IPS-20b (cell line): ENCODE measurements around the gene ASPDH.

Experiments used
- H3K27ac ChIP-seq: one replicate; pipeline ENCODE4 v1.5.1; 2013; ENCODE audit warnings: low read length
- H3K27me3 ChIP-seq: 2 replicates; pipeline ENCODE4 v1.6.1; 2013; ENCODE audit warnings: mild to moderate bottlenecking, low read length, inconsistent platforms; ENCODE audit not compliant: insufficient read depth
- H3K36me3 ChIP-seq: 2 replicates; pipeline ENCODE4 v1.6.1; 2013; ENCODE audit warnings: low read depth, mild to moderate bottlenecking, inconsistent platforms, low read length, moderate library complexity; ENCODE audit not compliant: insufficient read depth
- H3K4me1 ChIP-seq: 2 replicates; pipeline ENCODE4 v1.6.1; 2013; ENCODE audit warnings: mild to moderate bottlenecking, control low read depth, inconsistent platforms, low read length, moderate library complexity; ENCODE audit not compliant: insufficient read depth
- H3K4me3 ChIP-seq: 2 replicates; pipeline ENCODE4 v1.5.1; 2013; ENCODE audit warnings: mild to moderate bottlenecking, low read length, inconsistent platforms
- H3K9ac ChIP-seq: 2 replicates; pipeline ENCODE4 v1.6.1; 2013; ENCODE audit warnings: low read depth, mild to moderate bottlenecking, inconsistent platforms, low read length, moderate library complexity
- H3K9me3 ChIP-seq: 2 replicates; pipeline ENCODE4 v1.6.1; 2013; ENCODE audit warnings: mild to moderate bottlenecking, low read depth, low read length, inconsistent platforms; ENCODE audit not compliant: insufficient read depth

ASPDH gene

GRCh38 chr19:50488389-50489194, 25.1 kb downstream of the ASPDH start:
- Histone ChIP-seq H3K27ac (no peak overlapping the region), H3K4me3 (no peak overlapping the region), H3K36me3 (no peaks in the 10 kb centered on the region), H3K9me3 (peaks cover 51% of the 10 kb centered on the region), H3K27me3 (peaks cover 70% of the 10 kb centered on the region), H3K9ac (no peak overlapping the region), H3K4me1 (no peaks in the 10 kb centered on the region)

GRCh38 chr19:50486823-50487515, 26.7 kb downstream of the ASPDH start:
- H3K36me3 ChIP-seq, result 0 out of 2 replicates have a peak, but pooled peaks cover 7% of the 10 kb centered on the region
- H3K9me3 ChIP-seq, result peaks cover 50% of the 10 kb centered on the region
- no peaks in the 10 kb centered on the region for H3K4me1 ChIP-seq
- no peak overlapping the region for H3K27ac ChIP-seq
- H3K9ac ChIP-seq, result no peak overlapping the region
- H3K4me3 ChIP-seq, result no peak overlapping the region
- H3K27me3 ChIP-seq, result peaks cover 54% of the 10 kb centered on the region

- H3K27ac ChIP-seq, result no peak overlapping the region
- peaks cover 43% of the 10 kb centered on the region for H3K9me3 ChIP-seq
- H3K4me1 ChIP-seq, result no peaks in the 10 kb centered on the region
- no peak overlapping the region for H3K4me3 ChIP-seq
- H3K9ac ChIP-seq, result no peak overlapping the region
- H3K27me3 ChIP-seq, result peaks cover 39% of the 10 kb centered on the region
- peaks cover 7% of the 10 kb centered on the region; the same call in 1 of the 2 replicates for H3K36me3 ChIP-seq
Measured at GRCh38 chr19:50485284-50485955, 28.3 kb downstream of the ASPDH start.

DNA sequence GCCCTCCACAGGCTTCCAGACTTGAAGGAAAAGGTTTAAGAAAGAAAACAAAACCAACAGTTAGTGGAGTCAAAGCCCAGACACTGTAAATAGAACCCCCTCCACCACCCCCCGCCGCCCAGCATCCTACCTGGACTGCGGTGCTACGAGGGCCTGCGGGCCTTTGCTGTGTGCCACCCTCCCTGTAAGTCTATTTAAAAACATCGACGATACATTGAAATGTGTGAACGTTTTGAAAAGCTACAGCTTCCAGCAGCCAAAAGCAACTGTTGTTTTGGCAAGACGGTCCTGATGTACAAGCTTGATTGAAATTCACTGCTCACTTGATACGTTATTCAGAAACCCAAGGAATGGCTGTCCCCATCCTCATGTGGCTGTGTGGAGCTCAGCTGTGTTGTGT, 30.8 kb downstream of the ASPDH start:
- Histone ChIP-seq H3K9me3 (peaks cover 51% of the 10 kb centered on the region), H3K4me3 (no peak overlapping the region), H3K4me1 (no peaks in the 10 kb centered on the region), H3K9ac (no peak overlapping the region), H3K27ac (no peak overlapping the region), H3K27me3 (peaks cover 15% of the 10 kb centered on the region), H3K36me3 (peaks cover 19% of the 10 kb centered on the region; the same call in 1 of the 2 replicates)

DNA sequence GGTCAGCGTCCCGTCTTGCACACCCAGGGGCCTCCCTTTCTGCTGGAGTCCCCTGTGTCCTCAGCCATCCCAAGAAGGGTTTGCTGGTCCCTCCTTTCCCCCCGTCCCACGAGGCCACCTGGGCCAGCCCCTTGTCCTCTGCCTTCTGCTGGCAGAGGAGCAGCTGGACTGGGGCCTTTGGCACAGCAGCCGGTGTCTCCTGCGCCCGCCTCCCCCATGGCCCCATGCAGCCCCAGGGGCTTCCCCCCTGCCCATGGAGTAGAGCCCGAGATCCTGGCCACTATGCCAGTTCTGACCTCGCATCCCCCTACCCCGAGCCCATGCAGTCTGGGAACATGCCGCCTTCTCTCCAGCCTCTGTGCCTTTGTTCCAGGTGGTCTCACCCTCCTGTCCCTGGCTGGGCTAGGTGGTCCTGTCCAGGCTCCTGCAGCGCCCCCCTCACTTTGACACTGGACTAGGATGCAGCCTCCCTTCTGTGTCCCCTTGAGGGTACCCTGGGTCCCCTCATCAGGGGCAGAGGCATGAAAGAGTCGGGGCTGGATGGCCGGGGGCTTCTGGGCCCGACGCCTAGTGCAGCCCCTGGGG, 31.4 kb downstream of the ASPDH start:
- Histone ChIP-seq H3K4me3 (no peak overlapping the region), H3K4me1 (no peaks in the 10 kb centered on the region), H3K9ac (no peak overlapping the region), H3K9me3 (peaks cover 51% of the 10 kb centered on the region), H3K27ac (no peak overlapping the region), H3K36me3 (peaks cover 19% of the 10 kb centered on the region; the same call in 1 of the 2 replicates), H3K27me3 (peaks cover 10% of the 10 kb centered on the region)

DNA sequence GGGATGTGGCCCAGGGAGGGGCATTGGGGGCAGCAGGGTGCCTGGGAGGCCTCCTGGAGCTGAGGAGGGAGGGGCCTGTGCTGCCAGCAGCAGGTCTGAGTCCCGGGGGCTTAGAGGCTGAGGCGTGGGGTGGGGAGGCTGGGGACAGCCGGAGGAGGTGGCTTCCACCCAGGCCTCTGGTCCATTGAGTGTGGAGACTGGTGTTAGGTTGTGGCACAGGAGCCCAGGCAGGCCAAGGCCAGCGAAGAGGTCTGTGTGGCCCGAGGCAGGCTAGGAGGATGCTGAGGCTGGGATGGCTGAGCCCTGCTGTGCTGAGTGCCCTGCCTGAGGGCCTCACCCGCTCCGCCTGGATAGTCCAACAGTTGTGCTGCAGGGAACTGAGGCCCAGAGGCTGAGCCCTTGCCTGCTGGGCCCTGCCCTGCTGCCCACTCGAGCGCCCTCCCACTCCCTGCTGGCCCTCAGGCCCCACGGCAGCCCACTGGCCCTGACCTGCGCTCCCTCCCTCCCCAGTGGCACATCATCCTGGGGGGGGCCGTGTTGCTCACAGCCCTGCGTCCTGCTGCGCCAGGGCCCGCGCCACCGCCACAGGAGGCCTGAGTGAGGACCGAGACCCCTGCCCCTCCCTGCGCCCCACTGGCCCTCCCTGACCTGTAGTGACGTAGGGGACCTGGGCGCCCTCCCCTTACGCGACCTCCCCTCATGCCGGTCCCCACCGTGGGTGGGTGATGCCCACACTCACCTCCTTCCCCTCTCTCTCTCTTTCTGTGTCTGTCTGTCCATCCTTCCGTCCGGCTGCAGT, 32.2 kb downstream of the ASPDH start:
- Histone ChIP-seq H3K4me1 (no peaks in the 10 kb centered on the region), H3K27me3 (peaks cover 1% of the 10 kb centered on the region; the same call in 1 of the 2 replicates), H3K9ac (no peak overlapping the region), H3K9me3 (peaks cover 44% of the 10 kb centered on the region), H3K27ac (no peak overlapping the region), H3K4me3 (no peak overlapping the region), H3K36me3 (peaks cover 19% of the 10 kb centered on the region; the same call in 1 of the 2 replicates)

DNA sequence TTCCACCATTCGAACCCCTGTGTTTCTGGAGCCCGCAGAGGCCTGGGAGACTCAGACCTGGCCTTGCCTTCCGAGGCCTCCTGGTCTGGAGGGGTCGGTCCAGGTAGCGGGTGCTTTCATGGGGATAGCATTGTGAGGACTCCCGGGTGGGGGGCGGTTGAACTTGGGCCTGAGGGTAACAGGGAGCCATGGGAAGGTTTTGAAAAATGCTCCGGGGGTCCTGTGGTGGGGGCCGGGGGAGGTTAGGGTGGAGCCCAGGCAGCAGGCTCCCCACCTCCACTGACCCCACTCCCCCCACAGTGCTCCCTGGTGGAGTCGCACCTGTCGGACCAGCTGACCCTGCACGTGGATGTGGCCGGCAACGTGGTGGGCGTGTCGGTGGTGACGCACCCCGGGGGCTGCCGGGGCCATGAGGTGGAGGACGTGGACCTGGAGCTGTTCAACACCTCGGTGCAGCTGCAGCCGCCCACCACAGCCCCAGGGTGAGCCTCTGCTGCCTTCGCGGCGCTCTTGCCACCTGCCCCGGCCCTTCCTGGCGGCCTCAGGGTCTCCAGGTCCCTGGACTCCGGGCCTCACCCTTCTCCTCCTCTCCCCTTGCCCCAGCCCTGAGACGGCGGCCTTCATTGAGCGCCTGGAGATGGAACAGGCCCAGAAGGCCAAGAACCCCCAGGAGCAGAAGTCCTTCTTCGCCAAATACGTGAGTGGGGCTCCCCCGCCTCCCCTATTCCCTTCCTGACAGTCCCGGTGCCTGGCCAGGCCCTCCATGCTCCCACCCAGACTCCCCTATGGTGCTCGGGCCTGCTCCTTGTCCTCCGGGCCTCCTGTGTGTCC, 33.2 kb downstream of the ASPDH start:
- Histone ChIP-seq H3K27ac (no peak overlapping the region), H3K9me3 (peaks cover 33% of the 10 kb centered on the region), H3K36me3 (peaks cover 19% of the 10 kb centered on the region; the same call in 1 of the 2 replicates), H3K9ac (no peak overlapping the region), H3K4me3 (no peak overlapping the region), H3K4me1 (no peaks in the 10 kb centered on the region), H3K27me3 (no peaks in the 10 kb centered on the region)

- peaks cover 19% of the 10 kb centered on the region; the same call in 1 of the 2 replicates for H3K36me3 ChIP-seq
- H3K9ac ChIP-seq, result no peak overlapping the region
- H3K4me3 ChIP-seq, result no peak overlapping the region
- H3K4me1 ChIP-seq, result no peaks in the 10 kb centered on the region
- H3K27me3 ChIP-seq, result no peaks in the 10 kb centered on the region
- H3K27ac ChIP-seq, result no peak overlapping the region
- peaks cover 30% of the 10 kb centered on the region for H3K9me3 ChIP-seq
Measured at GRCh38 chr19:50479761-50480251, 33.9 kb downstream of the ASPDH start.

- H3K9ac ChIP-seq, result no peak overlapping the region
- H3K4me3 ChIP-seq, result no peak overlapping the region
- no peaks in the 10 kb centered on the region for H3K4me1 ChIP-seq
- H3K27ac ChIP-seq, result no peak overlapping the region
- H3K36me3 ChIP-seq, result peaks cover 19% of the 10 kb centered on the region; the same call in 1 of the 2 replicates
- H3K9me3 ChIP-seq, result peaks cover 30% of the 10 kb centered on the region
- no peaks in the 10 kb centered on the region for H3K27me3 ChIP-seq
Measured at GRCh38 chr19:50478901-50479715, 34.6 kb downstream of the ASPDH start.
